Subcutaneous abdominal adipose tissue (tissue), 5 donors: ENCODE data around the gene ULBP1.
"Not testable (repeated sequence)": the region's sequence is repeated elsewhere in the genome, so short reads cannot be mapped to it uniquely, and the experiment has no call there.

Experiments used
- H3K27ac ChIP-seq: one replicate; pipeline ENCODE4 v1.7.0; 2013; ENCODE audit warnings: low read depth, mild to moderate bottlenecking, inconsistent platforms, low read length, moderate library complexity
- H3K27me3 ChIP-seq, 5 donors: one replicate each; pipeline ENCODE4 v1.7.0; 2013; ENCODE audit warnings: low read length in 5 of 5, inconsistent platforms in 1 of 5; ENCODE audit not compliant: control insufficient read depth in 5 of 5, insufficient read depth in 4 of 5
- H3K36me3 ChIP-seq, 5 donors: one replicate each; pipeline ENCODE4 v1.7.0; 2013; ENCODE audit warnings: low read length in 5 of 5; ENCODE audit not compliant: control insufficient read depth in 5 of 5, insufficient read depth in 5 of 5
- H3K4me1 ChIP-seq, 5 donors: one replicate each; pipeline ENCODE4 v1.7.0; 2013; ENCODE audit warnings: low read length in 5 of 5, mild to moderate bottlenecking in 3 of 5, moderate library complexity in 1 of 5; ENCODE audit not compliant: control insufficient read depth in 5 of 5, insufficient read depth in 5 of 5
- H3K4me3 ChIP-seq, 5 donors: one replicate each; pipeline ENCODE4 v1.7.0; 2013; ENCODE audit warnings: low read length in 5 of 5, low read depth in 1 of 5
- H3K9ac ChIP-seq, 5 donors: one replicate each; pipeline ENCODE4 v1.7.0; 2013; ENCODE audit warnings: low read length in 5 of 5, mild to moderate bottlenecking in 4 of 5, moderate library complexity in 3 of 5
- H3K9me3 ChIP-seq, 5 donors: one replicate each; pipeline ENCODE4 v1.7.0; 2013; ENCODE audit warnings: low read length in 5 of 5; ENCODE audit not compliant: control insufficient read depth in 5 of 5
- donor health status: healthy.
- donor health status: healthy.
- donor health status: healthy.
- donor health status: healthy.
- donor health status: healthy.

The ULBP1 gene, protein sequence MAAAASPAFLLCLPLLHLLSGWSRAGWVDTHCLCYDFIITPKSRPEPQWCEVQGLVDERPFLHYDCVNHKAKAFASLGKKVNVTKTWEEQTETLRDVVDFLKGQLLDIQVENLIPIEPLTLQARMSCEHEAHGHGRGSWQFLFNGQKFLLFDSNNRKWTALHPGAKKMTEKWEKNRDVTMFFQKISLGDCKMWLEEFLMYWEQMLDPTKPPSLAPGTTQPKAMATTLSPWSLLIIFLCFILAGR

GRCh38 chr6:149963462-149964307, at the start of gene ULBP1:
TSS of gene ULBP1 (plus strand) at chr6:149963943. CDS start at chr6:149964050, 107 bp downstream.
- H3K9ac ChIP-seq: peak within 1 kb of the TSS in 2 of 5 donors; percentile 13 to 56
- no peaks in the 10 kb centered on the region for H3K36me3 ChIP-seq
- H3K9me3 ChIP-seq: no peaks in the 10 kb centered on the region
- peaks cover 4 to 28% (median 26%) of the 10 kb centered on the region in 5 donors for H3K4me1 ChIP-seq
- H3K27me3 ChIP-seq: peaks cover 27 to 51% (median 46%) of the 10 kb centered on the region in 5 donors
- peak within 1 kb of the TSS; percentile 60 to 72 (median 66) for H3K4me3 ChIP-seq
- no peak within 1 kb of the TSS for H3K27ac ChIP-seq

DNA sequence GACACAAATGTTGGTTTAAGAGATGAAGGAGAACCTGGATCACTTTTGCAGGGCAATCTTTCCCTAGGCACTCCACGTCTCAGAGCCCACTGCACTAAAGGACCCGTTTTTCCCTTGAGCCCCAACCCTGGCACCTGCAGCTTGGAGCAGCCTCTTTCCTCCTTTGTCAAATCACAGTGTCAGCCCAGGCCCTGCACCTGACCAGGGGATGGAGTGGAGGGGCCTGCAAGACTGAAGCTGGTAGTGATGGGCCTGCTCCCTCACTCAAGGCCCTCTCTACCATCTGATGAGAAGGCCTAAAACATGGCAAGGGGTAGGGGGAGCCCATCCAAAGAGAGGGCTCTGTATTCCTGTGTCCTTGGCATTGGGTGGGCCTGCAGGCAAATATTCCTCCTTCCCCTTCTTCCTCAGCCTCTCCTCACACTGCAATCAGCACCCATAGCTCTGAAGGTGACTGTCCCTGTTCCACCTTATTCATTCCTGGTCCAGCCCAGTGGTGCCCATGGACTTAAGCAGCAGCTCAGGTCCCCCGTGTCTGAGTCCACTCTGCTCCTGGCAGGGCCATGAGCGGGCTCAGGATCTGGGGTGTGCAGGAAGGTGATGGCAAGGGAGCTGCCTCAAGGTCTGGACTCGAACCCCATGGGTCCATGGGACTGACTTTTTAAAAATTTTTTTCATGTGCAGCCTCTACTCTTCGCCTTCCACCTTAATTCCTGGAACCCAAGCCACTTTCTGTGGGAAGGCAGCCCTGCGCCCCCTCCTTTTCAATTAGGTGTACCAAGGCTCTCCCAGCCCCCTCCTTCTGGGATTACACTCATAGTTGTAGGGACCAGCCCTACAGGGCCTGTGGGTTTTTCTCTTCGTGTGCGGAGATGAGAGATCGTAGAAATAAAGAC, 47.5 kb upstream of the ULBP1 start:
- no peak overlapping the region for H3K9ac ChIP-seq
- no peaks in the 10 kb centered on the region for H3K27me3 ChIP-seq
- no peak overlapping the region for H3K4me3 ChIP-seq
- H3K36me3 ChIP-seq: no peaks in the 10 kb centered on the region
- H3K27ac ChIP-seq: no peak overlapping the region
- no peaks in the 10 kb centered on the region for H3K9me3 ChIP-seq
- H3K4me1 ChIP-seq: no peaks in the 10 kb centered on the region

GRCh38 chr6:149917679-149918078, 46.1 kb upstream of the ULBP1 start:
- no peaks in the 10 kb centered on the region for H3K9me3 ChIP-seq
- no peak overlapping the region for H3K27ac ChIP-seq
- H3K27me3 ChIP-seq: no peaks in the 10 kb centered on the region
- H3K9ac ChIP-seq: no peak overlapping the region
- H3K36me3 ChIP-seq: no peaks in the 10 kb centered on the region
- H3K4me3 ChIP-seq: no peak overlapping the region
- peaks cover 0 to 5% (median 5%) of the 10 kb centered on the region in 5 donors for H3K4me1 ChIP-seq

DNA sequence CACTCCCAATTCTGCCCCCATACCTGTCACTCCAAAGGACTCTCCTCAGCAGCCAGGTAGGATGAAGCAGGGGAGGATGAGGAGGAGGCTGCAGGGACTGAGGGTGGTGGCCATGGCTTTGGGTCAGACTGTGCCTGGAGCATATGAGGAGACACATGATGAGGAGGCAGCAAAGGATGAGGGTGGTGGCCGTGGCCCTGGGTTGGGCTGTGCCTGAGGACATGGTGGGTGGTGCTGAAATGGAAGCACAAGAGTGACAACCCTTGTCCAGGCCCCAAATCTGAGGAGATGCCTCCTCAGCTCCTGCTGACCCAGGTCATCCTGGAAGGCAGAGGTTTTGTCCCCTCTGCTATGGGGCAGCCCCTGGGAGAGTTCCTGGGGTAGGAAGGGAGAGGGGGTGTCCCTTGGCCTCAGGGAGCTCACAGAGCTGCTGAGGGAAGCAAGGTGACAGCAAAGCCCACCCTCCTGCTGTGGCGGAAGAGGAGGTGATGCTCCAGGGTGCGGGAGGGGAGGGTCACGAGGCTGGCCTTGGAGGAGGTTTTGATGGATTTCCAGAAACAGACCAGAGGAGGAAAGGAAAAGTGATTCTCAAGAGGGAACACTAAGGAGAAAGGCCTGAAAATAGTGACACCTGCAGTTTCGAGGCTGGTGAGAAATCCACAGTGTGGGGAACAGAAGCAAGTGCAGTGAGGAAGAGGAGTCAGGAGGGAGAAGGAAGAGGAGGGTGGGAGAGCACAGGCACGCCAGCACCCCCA, 45.4 kb upstream of the ULBP1 start:
- H3K27ac ChIP-seq: no peak overlapping the region

DNA sequence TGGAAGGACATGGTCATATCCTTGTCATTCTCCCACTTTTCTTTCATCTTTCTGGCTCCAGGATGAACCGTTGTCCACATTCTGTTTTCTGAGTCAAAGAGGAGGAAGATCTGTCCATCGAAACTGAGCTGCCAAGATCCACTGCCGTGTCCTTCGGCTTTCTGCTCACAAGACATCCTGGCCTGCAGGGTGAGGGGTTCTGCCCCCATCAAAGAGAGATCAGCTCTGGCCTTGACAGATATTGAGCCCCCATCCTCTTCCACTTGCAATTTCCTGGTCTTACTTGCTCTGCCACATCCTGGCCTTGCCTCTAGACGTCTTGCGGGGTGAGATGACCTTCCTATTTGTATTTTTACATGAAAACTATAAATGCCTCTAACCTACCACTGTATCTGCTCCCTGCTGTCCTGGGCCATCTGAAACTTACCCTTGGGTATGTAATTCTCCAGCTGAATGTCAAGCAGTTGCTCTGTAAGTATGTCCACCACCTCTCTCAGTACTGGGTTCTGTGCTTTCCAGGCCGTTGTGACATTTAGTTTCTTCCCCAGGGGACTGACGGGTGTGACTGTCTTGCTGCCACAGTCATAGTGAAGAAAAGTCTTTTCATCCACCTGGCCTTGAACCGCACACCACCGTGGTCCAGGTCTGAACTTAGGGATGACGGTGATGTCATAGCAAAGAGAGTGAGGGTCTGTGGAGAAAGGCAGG, 44.5 kb upstream of the ULBP1 start:
- not testable (repeated sequence) for H3K27ac ChIP-seq, H3K36me3 ChIP-seq, H3K27me3 ChIP-seq, H3K4me3 ChIP-seq, H3K9me3 ChIP-seq, H3K9ac ChIP-seq
- H3K4me1 ChIP-seq: peaks cover 0 to 16% (median 14%) of the 10 kb centered on the region in 5 donors

More for the DNA sequence above, 45.4 kb upstream of the ULBP1 start:
- H3K9me3 ChIP-seq: no peaks in the 10 kb centered on the region
- H3K9ac ChIP-seq: no peak overlapping the region
- H3K4me1 ChIP-seq: peaks cover 0 to 12% (median 11%) of the 10 kb centered on the region in 5 donors
- peaks cover 0 to 1% (median 0%) of the 10 kb centered on the region in 5 donors for H3K27me3 ChIP-seq
- no peak overlapping the region for H3K4me3 ChIP-seq
- no peaks in the 10 kb centered on the region for H3K36me3 ChIP-seq

DNA sequence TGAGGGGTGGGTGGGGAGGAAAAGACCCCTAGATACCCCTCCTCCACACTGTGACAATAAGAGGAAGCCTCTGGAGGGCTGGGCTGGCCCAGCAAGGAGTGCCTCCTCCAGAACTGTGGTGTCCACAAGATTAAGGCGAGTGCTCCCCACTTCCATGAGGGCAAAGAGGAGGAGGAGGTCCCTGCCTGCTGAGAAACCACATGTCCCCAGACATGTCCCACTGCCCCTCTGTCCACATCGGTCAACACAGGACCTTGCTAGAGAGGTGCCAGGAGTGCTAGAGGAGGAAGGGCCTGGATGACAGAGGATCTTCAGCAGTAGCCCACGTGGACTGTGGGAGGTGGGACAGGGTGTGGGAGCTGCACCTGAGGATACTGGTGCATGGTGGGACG, 43.9 kb upstream of the ULBP1 start:
- Histone ChIP-seq H3K36me3 (no peaks in the 10 kb centered on the region), H3K4me1 (peaks cover 0 to 19% (median 15%) of the 10 kb centered on the region in 5 donors), H3K9ac (no peak overlapping the region), H3K4me3 (no peak overlapping the region), H3K9me3 (no peaks in the 10 kb centered on the region), H3K27ac (no peak overlapping the region), H3K27me3 (peaks cover 0 to 5% (median 0%) of the 10 kb centered on the region in 5 donors)

DNA sequence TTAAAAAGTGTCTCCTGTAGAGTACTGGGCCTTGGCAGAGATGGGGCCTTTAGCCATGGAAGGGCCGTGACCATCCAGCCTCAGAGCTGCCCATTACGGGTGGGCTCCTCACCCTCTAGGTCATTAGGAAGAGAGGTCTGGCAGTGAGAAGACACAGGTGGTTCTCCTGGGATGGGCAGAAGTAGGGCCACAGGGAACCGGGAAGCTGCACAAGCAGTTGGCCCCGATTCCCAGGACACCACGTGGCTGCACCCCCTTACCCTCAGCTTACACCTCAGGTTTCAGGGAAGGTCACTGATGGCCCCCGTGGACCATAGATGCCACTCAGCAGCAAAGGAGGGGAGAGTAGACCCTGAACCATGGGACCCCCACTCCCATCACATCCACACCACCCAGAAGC, 42.4 kb upstream of the ULBP1 start:
- H3K27me3 ChIP-seq: peaks cover 0 to 5% (median 0%) of the 10 kb centered on the region in 5 donors
- no peak overlapping the region for H3K9ac ChIP-seq
- no peaks in the 10 kb centered on the region for H3K9me3 ChIP-seq
- peaks cover 4 to 34% (median 29%) of the 10 kb centered on the region in 5 donors for H3K4me1 ChIP-seq
- no peaks in the 10 kb centered on the region for H3K36me3 ChIP-seq
- H3K4me3 ChIP-seq: no peak overlapping the region
- H3K27ac ChIP-seq: no peak overlapping the region

- H3K9me3 ChIP-seq, H3K36me3 ChIP-seq, H3K9ac ChIP-seq, H3K27ac ChIP-seq, H3K27me3 ChIP-seq: not testable (repeated sequence)
- H3K4me3 ChIP-seq: peak overlapping the region in 1 of 5 donors; percentile 46
- H3K4me1 ChIP-seq: peaks cover 4 to 35% (median 29%) of the 10 kb centered on the region in 5 donors
Observed at GRCh38 chr6:149922091-149922490, 41.7 kb upstream of the ULBP1 start.
